Esophagus squamous epithelium (tissue), 4 donors: Measurements from ENCODE around the gene KRTAP2-3.

ENCODE experiments used
- CTCF ChIP-seq, 6 experiments: fragments of 450-650 bp in 4 of 6; fragments of 200-600 bp in 2 of 6; sonication (generic) in 2 of 6; IDR thresholded peaks; one replicate each; pipeline ENCODE4 v1.5.1; 2016 to 2019; ENCODE audit warnings: antibody characterized with exemption in 6 of 6, mild to moderate bottlenecking in 4 of 6, moderate library complexity in 4 of 6
- POLR2A ChIP-seq, 4 donors: fragments of 450-650 bp; IDR thresholded peaks; one replicate each; pipeline ENCODE4 v1.6.1; 2017; ENCODE audit warnings: antibody characterized with exemption in 4 of 4, mild to moderate bottlenecking in 4 of 4, moderate library complexity in 3 of 4

GRCh38 chr17:41010441-41010840 lies 49.5 kb downstream of the KRTAP2-3 start:
- TF ChIP-seq CTCF (IDR thresholded peaks at IDR 0.05) (no peak), POLR2A (IDR thresholded peaks at IDR 0.05) (no peak)
